ENCODE measurements around the gene FLT3LG.
"Not testable (repeated sequence)": the region's sequence is repeated elsewhere in the genome, so short reads cannot be mapped to it uniquely, and the experiment has no call there.

The FLT3LG gene

DNA sequence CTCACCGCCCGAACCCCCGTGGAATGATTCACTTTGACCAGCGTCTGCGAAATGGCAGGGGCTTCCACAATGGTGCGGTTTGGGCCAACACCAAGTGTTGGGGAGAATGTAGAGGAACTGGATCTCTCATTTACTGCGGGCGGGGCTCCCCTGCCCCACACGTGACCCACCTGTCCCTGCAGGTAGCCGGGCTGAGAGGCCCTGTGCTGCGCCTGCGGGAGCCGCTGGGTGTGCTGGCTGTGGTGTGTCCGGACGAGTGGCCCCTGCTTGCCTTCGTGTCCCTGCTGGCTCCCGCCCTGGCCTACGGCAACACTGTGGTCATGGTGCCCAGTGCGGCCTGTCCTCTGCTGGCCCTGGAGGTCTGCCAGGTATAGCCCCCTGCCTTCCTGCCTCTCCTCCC lies 5.8 kb upstream of the FLT3LG start:
- Histone ChIP-seq H3K27ac (ENCODE audit: low read length) (no peak overlapping the region), H3K9me3 (ENCODE audit: control insufficient read depth, low read depth, low read length) (no peaks in the 10 kb centered on the region), H3K4me1 (ENCODE audit: control insufficient read depth, low read depth, low read length) (peaks cover 5% of the 10 kb centered on the region), H3K27me3 (ENCODE audit: control insufficient read depth, insufficient read depth, low read length) (no peaks in the 10 kb centered on the region), H3K36me3 (ENCODE audit: control insufficient read depth, low read depth, low read length) (peaks cover 8% of the 10 kb centered on the region), H3K4me3 (ENCODE audit: low read length) (no peak overlapping the region), H3K9ac (ENCODE audit: low read length) (peak overlapping the region; percentile 48)

DNA sequence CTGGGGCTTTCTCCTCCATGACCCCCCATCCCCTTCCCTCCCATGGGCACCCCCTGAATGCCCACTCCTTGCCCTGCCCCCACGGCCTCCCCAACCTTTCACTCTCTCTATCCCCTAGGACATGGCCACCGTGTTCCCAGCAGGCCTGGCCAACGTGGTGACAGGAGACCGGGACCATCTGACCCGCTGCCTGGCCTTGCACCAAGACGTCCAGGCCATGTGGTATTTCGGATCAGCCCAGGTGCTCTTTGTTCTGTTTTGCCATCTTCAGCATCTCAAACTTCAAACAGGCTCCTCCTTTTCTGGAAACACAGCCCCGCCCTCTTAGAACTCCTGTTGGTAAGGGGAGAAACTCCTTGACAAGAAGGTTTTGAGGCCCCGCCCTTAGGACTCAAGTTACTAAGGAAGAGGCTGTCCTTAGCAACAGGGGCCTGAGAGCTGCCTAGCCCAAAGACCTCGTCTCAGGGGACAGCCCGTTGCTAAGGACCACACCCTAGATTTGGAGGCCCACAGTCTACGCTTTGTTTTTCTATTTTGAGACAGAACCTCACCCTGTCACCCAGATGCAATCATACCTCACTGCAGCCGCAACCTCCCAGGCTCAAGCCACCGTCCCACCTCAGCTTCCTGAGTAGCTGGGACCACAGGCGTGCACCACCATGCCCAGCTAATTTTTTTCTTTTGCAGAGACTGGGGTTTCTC lies 5.1 kb upstream of the FLT3LG start:
- peaks cover 8% of the 10 kb centered on the region for H3K36me3 ChIP-seq (ENCODE audit: control insufficient read depth, low read depth, low read length)
- no peaks in the 10 kb centered on the region for H3K27me3 ChIP-seq (ENCODE audit: control insufficient read depth, insufficient read depth, low read length)
- no peaks in the 10 kb centered on the region for H3K9me3 ChIP-seq (ENCODE audit: control insufficient read depth, low read depth, low read length)
- no peak overlapping the region for H3K4me3 ChIP-seq (ENCODE audit: low read length)
- peak overlapping the region; percentile 48 for H3K9ac ChIP-seq (ENCODE audit: low read length)
- peak overlapping the region; percentile 59 for H3K27ac ChIP-seq (ENCODE audit: low read length)
- peaks cover 5% of the 10 kb centered on the region for H3K4me1 ChIP-seq (ENCODE audit: control insufficient read depth, low read depth, low read length)

DNA sequence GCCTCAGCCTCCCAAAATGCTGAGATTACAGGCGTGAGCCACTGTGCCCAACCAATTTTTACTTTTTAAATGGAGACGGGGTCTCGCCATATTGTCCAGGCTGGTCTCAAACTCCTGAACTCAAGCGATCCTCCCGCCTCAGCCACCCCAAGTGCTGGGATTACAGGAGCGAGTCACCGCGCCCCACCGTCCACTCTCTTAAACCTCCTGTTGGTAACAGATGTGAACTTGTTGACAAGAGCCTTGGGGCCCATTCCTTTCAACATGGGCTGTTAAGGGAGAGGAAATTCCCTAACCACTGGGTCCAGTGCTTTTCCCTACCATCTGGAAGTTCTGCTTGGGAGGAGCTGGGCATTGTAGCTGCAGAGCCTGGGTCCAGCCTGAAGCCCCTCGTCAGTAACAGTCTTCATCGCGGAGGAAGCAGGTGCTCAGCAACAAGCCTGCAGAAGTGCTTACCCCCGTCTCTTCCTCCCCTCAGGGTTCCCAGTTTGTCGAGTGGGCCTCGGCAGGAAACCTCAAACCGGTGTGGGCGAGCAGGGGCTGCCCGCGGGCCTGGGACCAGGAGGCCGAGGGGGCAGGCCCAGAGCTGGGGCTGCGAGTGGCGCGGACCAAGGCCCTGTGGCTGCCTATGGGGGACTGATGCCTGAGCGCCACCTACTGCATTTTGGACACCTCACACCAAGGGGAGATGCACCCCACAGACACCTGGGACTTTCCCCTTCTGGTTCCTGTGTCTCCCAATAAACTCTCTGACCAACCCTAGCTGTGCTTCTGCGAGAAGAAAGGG lies 4.0 kb upstream of the FLT3LG start:
- Histone ChIP-seq H3K9ac (ENCODE audit: low read length) (no peak overlapping the region), H3K4me1 (ENCODE audit: control insufficient read depth, low read depth, low read length) (peaks cover 5% of the 10 kb centered on the region), H3K27ac (ENCODE audit: low read length) (no peak overlapping the region), H3K27me3 (ENCODE audit: control insufficient read depth, insufficient read depth, low read length) (peaks cover 6% of the 10 kb centered on the region), H3K36me3 (ENCODE audit: control insufficient read depth, low read depth, low read length) (peaks cover 8% of the 10 kb centered on the region), H3K4me3 (ENCODE audit: low read length) (no peak overlapping the region), H3K9me3 (ENCODE audit: control insufficient read depth, low read depth, low read length) (no peaks in the 10 kb centered on the region)

- H3K36me3 ChIP-seq (ENCODE audit: control insufficient read depth, low read depth, low read length): peaks cover 8% of the 10 kb centered on the region
- no peaks in the 10 kb centered on the region for H3K9me3 ChIP-seq (ENCODE audit: control insufficient read depth, low read depth, low read length)
- H3K27ac ChIP-seq (ENCODE audit: low read length): no peak overlapping the region
- H3K4me3 ChIP-seq (ENCODE audit: low read length): no peak overlapping the region
- peaks cover 5% of the 10 kb centered on the region for H3K4me1 ChIP-seq (ENCODE audit: control insufficient read depth, low read depth, low read length)
- no peak overlapping the region for H3K9ac ChIP-seq (ENCODE audit: low read length)
- peaks cover 10% of the 10 kb centered on the region for H3K27me3 ChIP-seq (ENCODE audit: control insufficient read depth, insufficient read depth, low read length)
Observed at GRCh38 chr19:49470615-49470978, 3.4 kb upstream of the FLT3LG start.

GRCh38 chr19:49472936-49473335 lies 1.1 kb upstream of the FLT3LG start:
- peaks cover 10% of the 10 kb centered on the region for H3K27me3 ChIP-seq (ENCODE audit: control insufficient read depth, insufficient read depth, low read length)
- H3K9ac ChIP-seq (ENCODE audit: low read length): no peak overlapping the region
- H3K4me1 ChIP-seq (ENCODE audit: control insufficient read depth, low read depth, low read length): peaks cover 8% of the 10 kb centered on the region
- no peaks in the 10 kb centered on the region for H3K9me3 ChIP-seq (ENCODE audit: control insufficient read depth, low read depth, low read length)
- H3K27ac ChIP-seq (ENCODE audit: low read length): no peak overlapping the region
- peaks cover 8% of the 10 kb centered on the region for H3K36me3 ChIP-seq (ENCODE audit: control insufficient read depth, low read depth, low read length)
- no peak overlapping the region for H3K4me3 ChIP-seq (ENCODE audit: low read length)

GRCh38 chr19:49473501-49473867 lies 531 bp upstream of the FLT3LG start:
- H3K27me3 ChIP-seq (ENCODE audit: control insufficient read depth, insufficient read depth, low read length); H3K4me1 ChIP-seq (ENCODE audit: control insufficient read depth, low read depth, low read length); H3K4me3 ChIP-seq (ENCODE audit: low read length); H3K9me3 ChIP-seq (ENCODE audit: control insufficient read depth, low read depth, low read length); H3K36me3 ChIP-seq (ENCODE audit: control insufficient read depth, low read depth, low read length); H3K27ac ChIP-seq (ENCODE audit: low read length); H3K9ac ChIP-seq (ENCODE audit: low read length): not testable (repeated sequence)

DNA sequence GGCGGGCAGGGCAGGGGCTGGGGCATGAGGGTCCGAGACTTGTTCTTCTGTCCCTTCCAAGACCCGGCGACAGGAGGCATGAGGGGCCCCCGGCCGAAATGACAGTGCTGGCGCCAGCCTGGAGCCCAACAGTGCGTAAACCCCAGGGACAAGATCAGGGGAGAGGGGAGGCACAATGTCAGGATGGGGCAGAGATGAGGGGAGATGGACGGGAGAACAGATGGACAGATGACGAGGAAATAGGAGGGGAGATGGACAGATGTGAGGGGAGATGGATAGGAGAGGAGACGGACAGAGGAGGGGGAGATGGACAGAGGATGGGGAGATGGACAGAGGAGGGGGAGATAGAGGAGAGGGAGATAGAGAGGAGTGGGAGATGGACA lies 518 bp downstream of the FLT3LG start:
- Histone ChIP-seq H3K9me3 (ENCODE audit: control insufficient read depth, low read depth, low read length) (no peaks in the 10 kb centered on the region), H3K27ac (ENCODE audit: low read length) (no peak overlapping the region), H3K9ac (ENCODE audit: low read length) (no peak overlapping the region), H3K4me1 (ENCODE audit: control insufficient read depth, low read depth, low read length) (peaks cover 3% of the 10 kb centered on the region), H3K4me3 (ENCODE audit: low read length) (no peak overlapping the region), H3K36me3 (ENCODE audit: control insufficient read depth, low read depth, low read length) (peaks cover 8% of the 10 kb centered on the region), H3K27me3 (ENCODE audit: control insufficient read depth, insufficient read depth, low read length) (peaks cover 10% of the 10 kb centered on the region)

GRCh38 chr19:49475191-49475917 lies 1.3 kb downstream of the FLT3LG start:
- Histone ChIP-seq H3K9ac (ENCODE audit: low read length) (no peak overlapping the region), H3K4me3 (ENCODE audit: low read length) (no peak overlapping the region), H3K9me3 (ENCODE audit: control insufficient read depth, low read depth, low read length) (no peaks in the 10 kb centered on the region), H3K4me1 (ENCODE audit: control insufficient read depth, low read depth, low read length) (peaks cover 3% of the 10 kb centered on the region), H3K27me3 (ENCODE audit: control insufficient read depth, insufficient read depth, low read length) (peaks cover 10% of the 10 kb centered on the region), H3K36me3 (ENCODE audit: control insufficient read depth, low read depth, low read length) (peaks cover 1% of the 10 kb centered on the region), H3K27ac (ENCODE audit: low read length) (no peak overlapping the region)

DNA sequence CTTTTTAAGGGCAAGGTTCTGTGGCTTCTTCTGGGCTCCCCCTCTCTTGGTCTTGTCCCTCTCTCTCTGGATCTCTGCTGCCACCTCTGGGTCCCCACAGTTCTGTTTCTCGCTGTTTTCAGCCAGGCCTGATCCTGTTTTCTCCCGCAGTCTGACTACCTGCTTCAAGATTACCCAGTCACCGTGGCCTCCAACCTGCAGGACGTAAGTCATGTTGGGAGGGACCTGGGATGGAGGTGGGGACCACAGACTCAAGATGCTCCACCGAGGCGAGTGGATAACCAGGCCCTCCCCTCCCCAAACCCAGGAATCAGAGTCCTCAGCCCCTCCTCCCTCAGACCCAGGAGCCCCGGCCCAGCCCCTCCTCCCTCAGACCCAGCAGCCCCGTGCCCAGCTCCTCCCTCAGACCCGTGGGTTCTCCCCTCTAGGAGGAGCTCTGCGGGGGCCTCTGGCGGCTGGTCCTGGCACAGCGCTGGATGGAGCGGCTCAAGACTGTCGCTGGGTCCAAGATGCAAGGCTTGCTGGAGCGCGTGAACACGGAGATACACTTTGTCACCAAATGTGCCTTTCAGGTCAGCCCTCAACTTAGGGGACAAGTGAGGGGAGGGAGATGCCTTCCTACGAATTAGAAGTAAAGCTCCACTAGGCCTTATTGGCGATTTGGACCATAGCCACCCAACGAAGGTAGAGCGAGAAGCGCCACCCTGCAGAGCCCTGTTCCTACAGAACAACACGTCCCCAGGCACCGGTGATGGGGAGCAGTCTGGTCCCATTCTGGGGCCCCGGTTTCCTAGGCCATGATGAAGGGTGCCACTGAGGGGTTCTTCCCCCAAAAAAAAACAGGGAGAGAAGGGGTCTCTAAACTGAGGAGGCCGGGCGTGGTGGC lies 2.2 kb downstream of the FLT3LG start:
- H3K4me1 ChIP-seq (ENCODE audit: control insufficient read depth, low read depth, low read length): peaks cover 3% of the 10 kb centered on the region
- no peak overlapping the region for H3K9ac ChIP-seq (ENCODE audit: low read length)
- H3K36me3 ChIP-seq (ENCODE audit: control insufficient read depth, low read depth, low read length): no peaks in the 10 kb centered on the region
- no peak overlapping the region for H3K4me3 ChIP-seq (ENCODE audit: low read length)
- no peaks in the 10 kb centered on the region for H3K9me3 ChIP-seq (ENCODE audit: control insufficient read depth, low read depth, low read length)
- H3K27ac ChIP-seq (ENCODE audit: low read length): no peak overlapping the region
- H3K27me3 ChIP-seq (ENCODE audit: control insufficient read depth, insufficient read depth, low read length): peaks cover 10% of the 10 kb centered on the region

DNA sequence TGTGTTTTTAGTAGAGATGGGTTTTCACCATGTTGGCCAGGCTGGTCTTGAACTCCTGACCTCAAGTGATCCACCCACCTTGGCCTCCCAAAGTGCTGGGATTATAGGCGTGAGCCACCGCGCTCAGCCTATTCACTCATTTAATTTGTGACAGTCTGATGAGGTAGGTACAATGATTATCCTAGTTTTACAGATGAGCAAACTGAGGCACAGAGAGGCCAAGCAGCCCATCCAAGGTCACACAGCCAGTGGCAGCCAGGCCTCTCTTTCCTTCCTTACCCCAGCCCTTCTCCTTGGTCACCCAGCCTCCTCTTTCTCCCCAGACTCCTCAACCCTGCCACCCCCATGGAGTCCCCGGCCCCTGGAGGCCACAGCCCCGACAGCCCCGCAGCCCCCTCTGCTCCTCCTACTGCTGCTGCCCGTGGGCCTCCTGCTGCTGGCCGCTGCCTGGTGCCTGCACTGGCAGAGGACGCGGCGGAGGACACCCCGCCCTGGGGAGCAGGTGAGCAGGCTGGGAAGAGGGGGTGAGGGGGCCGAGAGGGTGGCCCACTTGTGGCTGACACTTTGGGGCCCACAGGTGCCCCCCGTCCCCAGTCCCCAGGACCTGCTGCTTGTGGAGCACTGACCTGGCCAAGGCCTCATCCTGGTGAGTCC lies 6.1 kb downstream of the FLT3LG start:
- no peaks in the 10 kb centered on the region for H3K9me3 ChIP-seq (ENCODE audit: control insufficient read depth, low read depth, low read length)
- H3K9ac ChIP-seq (ENCODE audit: low read length): no peak overlapping the region
- H3K27me3 ChIP-seq (ENCODE audit: control insufficient read depth, insufficient read depth, low read length): peaks cover 3% of the 10 kb centered on the region
- no peak overlapping the region for H3K4me3 ChIP-seq (ENCODE audit: low read length)
- no peak overlapping the region for H3K27ac ChIP-seq (ENCODE audit: low read length)
- H3K4me1 ChIP-seq (ENCODE audit: control insufficient read depth, low read depth, low read length): peaks cover 3% of the 10 kb centered on the region
- H3K36me3 ChIP-seq (ENCODE audit: control insufficient read depth, low read depth, low read length): no peaks in the 10 kb centered on the region
